ENCODE measurements around the gene TMEM143. TPM values are rescaled to one million over a fixed set of nuclear protein-coding genes. Genes with fewer than 3 reads are reported as not detected.

The TMEM143 gene
- total and polyA plus RNA-seq, 2 donors (not counting 3 experiments of a cell fraction or from before 2014, with no cell fraction given): 5.4 to 7.3 TPM

DNA sequence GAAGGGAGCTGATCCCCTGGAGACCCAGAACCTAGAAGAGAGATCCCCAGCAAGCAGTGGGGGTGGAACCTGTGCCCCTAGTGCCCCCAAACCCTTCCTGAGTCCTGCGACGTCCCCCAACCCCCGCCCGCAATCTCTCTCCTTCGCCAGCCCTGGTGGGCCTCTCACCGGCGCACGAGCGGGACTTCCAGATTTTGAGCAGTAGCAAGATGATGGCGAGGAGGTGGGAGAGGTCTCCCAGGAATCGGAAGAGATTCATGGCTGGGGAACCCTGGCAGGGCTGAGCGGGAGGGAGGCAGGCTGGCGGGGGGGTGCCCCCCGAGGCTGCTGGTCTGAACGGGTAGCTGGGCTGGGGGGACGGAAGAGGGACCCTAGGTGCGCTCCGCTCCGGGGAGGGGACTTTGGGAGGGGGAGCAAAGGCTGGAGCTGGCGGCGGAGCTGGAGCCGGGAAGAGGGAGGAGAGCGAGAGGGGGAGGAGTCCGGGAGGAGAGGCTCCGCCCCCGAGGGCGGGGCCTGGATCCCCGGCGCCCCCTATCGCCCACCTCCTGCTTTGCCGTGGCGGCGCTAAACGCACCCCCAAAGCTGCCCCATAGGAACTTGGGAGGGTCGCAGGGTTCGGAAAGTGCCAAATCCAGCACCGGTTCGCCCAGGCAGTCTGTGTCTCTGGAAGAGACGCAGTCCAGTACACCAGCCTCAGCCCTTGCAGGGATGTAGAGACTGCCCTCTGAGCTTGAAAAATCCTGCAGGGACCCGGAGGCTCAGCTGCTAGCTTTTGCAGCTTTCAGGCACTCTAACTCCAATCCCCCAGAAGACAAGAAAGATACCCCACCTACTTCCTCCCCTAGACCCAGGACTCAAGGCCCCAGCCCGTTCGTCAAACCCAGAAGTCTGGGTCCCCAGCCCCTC, 27.6 kb upstream of the TMEM143 start, which contains the start of gene KDELR1:
Gene KDELR1 (minus strand): TSS at position 452 of the 906 bp plus-strand sequence. CDS start 193 bp downstream, at position 259.
- no peaks in the 10 kb centered on the region for H3K9me1 ChIP-seq (replicated peaks; ENCODE audit: control insufficient read depth, extremely low read depth, insufficient read depth, low read length)
- peak within 1 kb of the TSS; percentile 99 for H3K9ac ChIP-seq (replicated peaks; ENCODE audit: extremely low read depth, insufficient read depth, low read length)
- H3K4me1 ChIP-seq (ENCODE audit: control insufficient read depth, extremely low read depth, insufficient read depth, low read length): peaks cover 3% of the 10 kb centered on the region
- dilution Hi-C loops (cut with MboI; ENCODE audit: extremely low pct_ligation_motif_present, low sequenced_read_pairs) (no loop called here), intact Hi-C loops (cut with micrococcal nuclease) (loop anchor here (1.0 to 2.0 kb wide), 5 partner anchors 27 to 193 kb away; partner anchors contain the start of genes CYTH2, GRWD1 and SYNGR4)
- H3K27ac ChIP-seq (ENCODE audit: insufficient read depth, low read depth, low read length): peak within 1 kb of the TSS; percentile 65
- no peak for TF ChIP-seq MYC (IDR thresholded peaks at IDR 0.05; ENCODE audit: low read depth, low read length)
- TF ChIP-seq POLR2AphosphoS5 (IDR thresholded peaks at IDR 0.05; ENCODE audit: insufficient read depth, low read depth, low read length): peak; percentile 56
- TF ChIP-seq, protein P1, sequence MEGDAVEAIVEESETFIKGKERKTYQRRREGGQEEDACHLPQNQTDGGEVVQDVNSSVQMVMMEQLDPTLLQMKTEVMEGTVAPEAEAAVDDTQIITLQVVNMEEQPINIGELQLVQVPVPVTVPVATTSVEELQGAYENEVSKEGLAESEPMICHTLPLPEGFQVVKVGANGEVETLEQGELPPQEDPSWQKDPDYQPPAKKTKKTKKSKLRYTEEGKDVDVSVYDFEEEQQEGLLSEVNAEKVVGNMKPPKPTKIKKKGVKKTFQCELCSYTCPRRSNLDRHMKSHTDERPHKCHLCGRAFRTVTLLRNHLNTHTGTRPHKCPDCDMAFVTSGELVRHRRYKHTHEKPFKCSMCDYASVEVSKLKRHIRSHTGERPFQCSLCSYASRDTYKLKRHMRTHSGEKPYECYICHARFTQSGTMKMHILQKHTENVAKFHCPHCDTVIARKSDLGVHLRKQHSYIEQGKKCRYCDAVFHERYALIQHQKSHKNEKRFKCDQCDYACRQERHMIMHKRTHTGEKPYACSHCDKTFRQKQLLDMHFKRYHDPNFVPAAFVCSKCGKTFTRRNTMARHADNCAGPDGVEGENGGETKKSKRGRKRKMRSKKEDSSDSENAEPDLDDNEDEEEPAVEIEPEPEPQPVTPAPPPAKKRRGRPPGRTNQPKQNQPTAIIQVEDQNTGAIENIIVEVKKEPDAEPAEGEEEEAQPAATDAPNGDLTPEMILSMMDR (IDR thresholded peaks at IDR 0.05; ENCODE audit: extremely low read depth in 1 of 2, insufficient read depth in 1 of 2, low read depth in 1 of 2, low read length in 2 of 2): peak; percentile 94 to 99
- peak; percentile 77 for TF ChIP-seq POLR2A (IDR thresholded peaks at IDR 0.05; ENCODE audit: low read depth, low read length)
- TF ChIP-seq GATA2 (IDR thresholded peaks at IDR 0.05; ENCODE audit: insufficient read depth, insufficient read length, low read depth, low read length): no peak
- no peaks in the 10 kb centered on the region for H3K9me3 ChIP-seq (replicated peaks; ENCODE audit: control insufficient read depth, insufficient read depth, low read length)
- H3K27me3 ChIP-seq (ENCODE audit: control insufficient read depth in 2 of 2, insufficient read depth in 2 of 2, low read length in 2 of 2): peaks cover 16 to 33% of the 10 kb centered on the region in 2 experiments
- BruUV-seq (replicated peaks): TSS peak; percentile 77
- peak within 1 kb of the TSS; percentile 77 for H2AFZ ChIP-seq (ENCODE audit: low read depth, low read length)
- H3K4me2 ChIP-seq (ENCODE audit: insufficient read depth, low read length): peak within 1 kb of the TSS; percentile 68
- POLR2A ChIA-PET: interaction anchor here (0.5 kb wide), 1 partner anchor 120 kb away, joined by 3 read pairs; no protein-coding TSS in a partner anchor
- no peaks in the 10 kb centered on the region for H4K20me1 ChIP-seq (replicated peaks; ENCODE audit: control insufficient read depth, extremely low read depth, insufficient read depth, low read length)
- FAIRE-seq (peak; percentile 91), DNase-seq (ENCODE audit: low read depth, low spot score) (peak; percentile 75)
- H3K36me3 ChIP-seq (ENCODE audit: control insufficient read depth in 2 of 2, extremely low read depth in 1 of 2, insufficient read depth in 2 of 2, low read length in 2 of 2): peaks cover 10 to 17% of the 10 kb centered on the region in 2 experiments
- peaks cover 20% of the 10 kb centered on the region for H3K79me2 ChIP-seq (ENCODE audit: control insufficient read depth, insufficient read depth, low read length)
- H3K4me3 ChIP-seq (replicated peaks in 1 of 3; ENCODE audit: insufficient read depth in 1 of 3, low read depth in 1 of 3, low read length in 3 of 3): peak within 1 kb of the TSS; percentile 76 to 99 (median 83)
- CTCF ChIA-PET: interaction anchor here (0.5 to 2.2 kb wide), 38 partner anchors 10 to 426 kb away, joined by 3 to 52 read pairs (median 7); partner anchors contain the start of genes GRWD1, SYNGR4 and TMEM143
